Hindlimb muscle (tissue), 1 donor: Measurements from ENCODE around the gene CLEC17A. TPM values are rescaled to one million over a fixed set of nuclear protein-coding genes. Genes with fewer than 3 reads are reported as not detected.
A peak's percentile ranks its signal among the peaks of the same experiment; 100 is the strongest.

Source experiments
- DNase-seq: peaks from one replicate; pipeline ENCODE4 v3.0.0-alpha.2; 2013
- polyA plus RNA-seq: library from polyadenylated mRNA; unstranded; fragments of 120-200 nt; gene quantifications from one replicate; pipeline ENCODE4 v1.2.1, GENCODE V29; 2013; ENCODE audit not compliant: insufficient read length

Gene CLEC17A
- polyA plus RNA-seq, 1 donor = not detected

DNA sequence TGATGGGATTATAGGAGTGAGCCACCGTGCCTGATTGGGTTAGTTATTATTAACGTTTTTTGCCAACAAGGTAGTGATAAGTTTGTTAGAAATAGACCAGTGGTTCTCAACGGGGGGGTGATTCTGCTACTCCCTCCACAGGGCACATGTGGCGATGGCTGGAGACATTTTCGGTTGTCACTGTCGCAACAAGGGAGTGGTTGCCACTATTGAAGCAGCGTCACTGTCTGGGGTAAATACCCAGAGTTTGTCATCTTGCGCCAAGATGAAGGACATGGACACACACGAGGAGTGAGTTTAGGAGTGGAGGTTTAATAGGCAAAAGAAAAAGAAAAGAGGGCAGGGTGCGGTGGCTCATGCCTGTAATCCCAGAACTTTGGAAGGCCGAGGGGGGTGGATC lies 72.8 kb downstream of the CLEC17A start:
- DNase-seq = no peak

DNA sequence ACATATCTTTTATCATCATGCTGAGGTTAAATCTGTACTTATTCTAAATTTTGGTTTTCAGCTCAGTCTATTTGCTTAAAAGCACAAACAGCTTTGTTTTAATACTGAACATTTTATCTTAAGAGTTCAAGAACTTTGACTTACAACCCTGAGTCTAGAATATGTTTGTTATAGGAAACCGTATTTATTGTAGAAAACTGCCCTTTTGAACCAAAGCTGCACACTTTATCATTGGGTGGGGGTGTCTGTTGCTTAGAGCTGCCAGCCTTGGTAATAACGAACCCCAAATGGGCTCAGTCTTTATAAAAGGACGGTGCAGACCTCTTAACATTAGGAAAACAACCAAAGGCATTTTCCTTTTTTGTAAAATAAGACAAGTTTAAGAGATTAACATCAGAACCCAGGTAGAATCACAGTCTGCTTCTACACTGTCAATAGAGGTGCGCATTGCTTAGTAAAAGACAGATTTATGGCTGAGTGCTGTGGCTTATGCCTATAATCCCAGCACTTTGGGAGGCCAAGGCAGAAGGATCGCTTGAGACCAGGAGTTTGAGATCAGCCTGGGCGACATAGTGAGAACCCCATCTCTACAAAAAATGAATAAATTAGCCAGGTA lies 77.1 kb downstream of the CLEC17A start:
- DNase-seq = no peak

DNA sequence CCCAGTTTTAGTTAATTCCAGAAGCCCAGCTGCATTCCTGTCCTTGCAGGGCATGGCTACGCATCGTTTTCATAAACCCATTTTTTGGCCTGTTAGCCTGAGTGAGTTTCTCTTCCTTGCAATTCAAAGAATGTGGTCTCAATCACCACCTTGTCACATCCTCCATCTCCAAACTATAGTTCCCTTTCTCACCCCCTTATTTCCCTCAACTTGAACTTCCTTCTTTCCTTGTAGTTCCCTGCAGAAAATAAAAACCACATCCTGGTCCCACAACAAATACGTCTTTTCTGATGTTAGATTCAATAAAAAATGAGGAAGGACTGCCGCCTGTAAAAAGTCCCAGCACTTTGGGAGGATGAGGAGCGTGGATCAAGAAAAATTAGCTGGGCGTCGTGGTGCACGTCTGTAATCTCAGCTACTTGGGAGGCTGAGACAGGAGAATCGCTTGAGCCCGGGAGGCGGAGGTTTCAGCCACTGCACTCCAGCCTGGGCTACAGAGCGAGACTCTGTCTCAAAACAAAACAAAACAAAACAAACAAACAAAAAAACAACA lies 78.6 kb downstream of the CLEC17A start:
- DNase-seq = peak; percentile 1

Other genes with a start within 250 kb of the CLEC17A start
- 72.3 TPM for gene ADGRE5, start 201.6 kb upstream of the CLEC17A start, polyA plus RNA-seq
- 44.1 TPM for gene DDX39A, start 163.7 kb upstream of the CLEC17A start, polyA plus RNA-seq
- gene PKN1, start 149.8 kb upstream of the CLEC17A start, polyA plus RNA-seq = 83.6 TPM
- not detected for gene PTGER1, start 107.7 kb upstream of the CLEC17A start, polyA plus RNA-seq
- gene GIPC1, start 87.0 kb upstream of the CLEC17A start, polyA plus RNA-seq = 49.8 TPM
- gene DNAJB1, start 64.7 kb upstream of the CLEC17A start, polyA plus RNA-seq = 84.5 TPM
- 155 TPM for gene TECR, start 53.5 kb upstream of the CLEC17A start, polyA plus RNA-seq
- gene NDUFB7, start 11.0 kb upstream of the CLEC17A start, polyA plus RNA-seq = 149 TPM
- not detected for gene ADGRE3, start 91.8 kb downstream of the CLEC17A start, polyA plus RNA-seq
- 22.5 TPM for gene ZNF333, start 107.0 kb downstream of the CLEC17A start, polyA plus RNA-seq
- gene ADGRE2, start 195.5 kb downstream of the CLEC17A start, polyA plus RNA-seq = 1.4 TPM